ENCODE measurements around the gene AQP2.

The AQP2 gene

GRCh38 chr12:49967042-49967776 lies 16.7 kb downstream of the AQP2 start:
- Histone ChIP-seq H3K9ac (peak overlapping the region; percentile 68), H3K79me2 (ENCODE audit: insufficient read depth, low read depth) (no peaks in the 10 kb centered on the region), H3K27me3 (ENCODE audit: insufficient read depth, low read depth) (peaks cover 82% of the 10 kb centered on the region), H3K36me3 (ENCODE audit: insufficient read depth) (no peaks in the 10 kb centered on the region), H3K27ac (peak overlapping the region; percentile 16; the same call in 1 of the 2 replicates), H2AFZ (ENCODE audit: low read depth) (peak overlapping the region; percentile 100), H4K20me1 (ENCODE audit: insufficient read depth) (no peaks in the 10 kb centered on the region), H3K4me3 (IDR thresholded peaks at IDR 0.05; ENCODE audit: insufficient read depth, low read depth, low read length) (no peak overlapping the region), H3K4me1 (ENCODE audit: low read depth, poor library complexity, severe bottlenecking) (peaks cover 7% of the 10 kb centered on the region), H3K4me2 (peak overlapping the region; percentile 97)
- TF ChIP-seq, protein P1, sequence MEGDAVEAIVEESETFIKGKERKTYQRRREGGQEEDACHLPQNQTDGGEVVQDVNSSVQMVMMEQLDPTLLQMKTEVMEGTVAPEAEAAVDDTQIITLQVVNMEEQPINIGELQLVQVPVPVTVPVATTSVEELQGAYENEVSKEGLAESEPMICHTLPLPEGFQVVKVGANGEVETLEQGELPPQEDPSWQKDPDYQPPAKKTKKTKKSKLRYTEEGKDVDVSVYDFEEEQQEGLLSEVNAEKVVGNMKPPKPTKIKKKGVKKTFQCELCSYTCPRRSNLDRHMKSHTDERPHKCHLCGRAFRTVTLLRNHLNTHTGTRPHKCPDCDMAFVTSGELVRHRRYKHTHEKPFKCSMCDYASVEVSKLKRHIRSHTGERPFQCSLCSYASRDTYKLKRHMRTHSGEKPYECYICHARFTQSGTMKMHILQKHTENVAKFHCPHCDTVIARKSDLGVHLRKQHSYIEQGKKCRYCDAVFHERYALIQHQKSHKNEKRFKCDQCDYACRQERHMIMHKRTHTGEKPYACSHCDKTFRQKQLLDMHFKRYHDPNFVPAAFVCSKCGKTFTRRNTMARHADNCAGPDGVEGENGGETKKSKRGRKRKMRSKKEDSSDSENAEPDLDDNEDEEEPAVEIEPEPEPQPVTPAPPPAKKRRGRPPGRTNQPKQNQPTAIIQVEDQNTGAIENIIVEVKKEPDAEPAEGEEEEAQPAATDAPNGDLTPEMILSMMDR (conservative IDR thresholded peaks at IDR 0.05; ENCODE audit: low read depth, low read length), result peak; percentile 95

DNA sequence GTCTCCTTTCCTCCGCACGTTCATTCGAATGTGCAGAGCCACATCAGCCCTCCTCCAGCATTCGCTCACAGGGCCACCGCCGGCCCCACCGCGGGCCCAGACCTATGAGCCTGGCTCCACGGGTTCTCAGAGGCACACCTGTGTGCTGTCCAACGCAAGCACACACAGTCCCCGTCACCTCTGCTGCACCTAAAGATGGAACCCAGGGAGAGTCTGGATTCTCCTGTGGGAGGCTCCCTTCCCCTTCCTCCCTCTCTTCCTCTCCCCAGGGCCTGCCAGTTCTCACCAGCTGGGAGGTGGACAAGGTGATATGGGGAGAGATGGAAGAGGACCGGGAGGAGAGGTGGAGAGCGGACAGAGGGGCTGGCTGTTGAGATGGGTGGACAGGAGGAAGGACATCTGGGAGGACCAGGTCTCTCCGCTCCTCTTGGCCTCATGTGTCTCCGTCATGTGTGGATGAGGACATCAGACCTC lies 17.3 kb downstream of the AQP2 start:
- Histone ChIP-seq H3K36me3 (ENCODE audit: insufficient read depth) (no peaks in the 10 kb centered on the region), H4K20me1 (ENCODE audit: insufficient read depth) (no peaks in the 10 kb centered on the region), H3K79me2 (ENCODE audit: insufficient read depth, low read depth) (no peaks in the 10 kb centered on the region), H3K9ac (peak overlapping the region; percentile 68; the same call in 1 of the 2 replicates), H2AFZ (ENCODE audit: low read depth) (peak overlapping the region; percentile 100), H3K4me2 (peak overlapping the region; percentile 97), H3K4me3 (IDR thresholded peaks at IDR 0.05; ENCODE audit: insufficient read depth, low read depth, low read length) (no peak overlapping the region), H3K4me1 (ENCODE audit: low read depth, poor library complexity, severe bottlenecking) (peaks cover 7% of the 10 kb centered on the region), H3K27me3 (ENCODE audit: insufficient read depth, low read depth) (peaks cover 81% of the 10 kb centered on the region), H3K27ac (no peak overlapping the region)
- TF ChIP-seq, protein P1 (conservative IDR thresholded peaks at IDR 0.05; ENCODE audit: low read depth, low read length), result no peak

GRCh38 chr12:49968471-49968870 lies 17.9 kb downstream of the AQP2 start:
- H3K4me3 ChIP-seq (IDR thresholded peaks at IDR 0.05; ENCODE audit: insufficient read depth, low read depth, low read length), result no peak overlapping the region
- H3K36me3 ChIP-seq (ENCODE audit: insufficient read depth), result no peaks in the 10 kb centered on the region
- no peak overlapping the region for H3K4me2 ChIP-seq
- H3K9ac ChIP-seq, result no peak overlapping the region
- H3K79me2 ChIP-seq (ENCODE audit: insufficient read depth, low read depth), result no peaks in the 10 kb centered on the region
- peak overlapping the region; percentile 100; the same call in 1 of the 2 replicates for H2AFZ ChIP-seq (ENCODE audit: low read depth)
- TF ChIP-seq, protein P1 (conservative IDR thresholded peaks at IDR 0.05; ENCODE audit: low read depth, low read length), result no peak
- peaks cover 78% of the 10 kb centered on the region for H3K27me3 ChIP-seq (ENCODE audit: insufficient read depth, low read depth)
- peaks cover 7% of the 10 kb centered on the region for H3K4me1 ChIP-seq (ENCODE audit: low read depth, poor library complexity, severe bottlenecking)
- H3K27ac ChIP-seq, result no peak overlapping the region
- no peaks in the 10 kb centered on the region for H4K20me1 ChIP-seq (ENCODE audit: insufficient read depth)

GRCh38 chr12:49969027-49969426 lies 18.5 kb downstream of the AQP2 start:
- TF ChIP-seq, protein P1 (conservative IDR thresholded peaks at IDR 0.05; ENCODE audit: low read depth, low read length), result no peak
- no peak overlapping the region for H3K4me3 ChIP-seq (IDR thresholded peaks at IDR 0.05; ENCODE audit: insufficient read depth, low read depth, low read length)
- no peak overlapping the region for H3K27ac ChIP-seq
- no peak overlapping the region for H3K4me2 ChIP-seq
- no peaks in the 10 kb centered on the region for H4K20me1 ChIP-seq (ENCODE audit: insufficient read depth)
- no peaks in the 10 kb centered on the region for H3K79me2 ChIP-seq (ENCODE audit: insufficient read depth, low read depth)
- H3K9ac ChIP-seq, result no peak overlapping the region
- no peaks in the 10 kb centered on the region for H3K36me3 ChIP-seq (ENCODE audit: insufficient read depth)
- peaks cover 72% of the 10 kb centered on the region for H3K27me3 ChIP-seq (ENCODE audit: insufficient read depth, low read depth)
- peaks cover 7% of the 10 kb centered on the region for H3K4me1 ChIP-seq (ENCODE audit: low read depth, poor library complexity, severe bottlenecking)
- no peak overlapping the region for H2AFZ ChIP-seq (ENCODE audit: low read depth)
